Psoas muscle (tissue), 8 donors: ENCODE data around the gene ANKMY1. TPM values are rescaled to one million over a fixed set of nuclear protein-coding genes. Genes with fewer than 3 reads are reported as not detected.

ENCODE experiments used
- ATAC-seq, 4 donors: fragments of 200-7000 bp; cut with Tn5 transposase; one replicate each; pipeline ENCODE4 v1.9.1; 2020; ENCODE audit warnings: moderate library complexity in 3 of 4, mild to moderate bottlenecking in 2 of 4
- DNase-seq, 2 donors: peaks; one replicate each; pipeline ENCODE4 v3.0.0-alpha.2; 2020
- H3K27ac ChIP-seq: fragments of 200-600 bp; one replicate; pipeline ENCODE4 v1.8.0; 2022
- H3K27me3 ChIP-seq, 3 donors: fragments of 200-600 bp in 1 of 3; one replicate each; pipeline versions ENCODE4 v1.6.1 to v1.8.0; 2013 to 2022; ENCODE audit warnings: low read length in 2 of 3, mild to moderate bottlenecking in 2 of 3, moderate library complexity in 1 of 3; ENCODE audit not compliant: insufficient read depth in 3 of 3
- H3K36me3 ChIP-seq, 2 donors: fragments of 200-600 bp in 1 of 2; one replicate each; pipeline versions ENCODE4 v1.6.1 to v1.8.0; 2013 to 2022; ENCODE audit warnings: low read depth in 1 of 2, mild to moderate bottlenecking in 1 of 2, moderate library complexity in 1 of 2; ENCODE audit not compliant: insufficient read depth in 1 of 2
- H3K4me1 ChIP-seq: fragments of 200-600 bp; one replicate; pipeline ENCODE4 v1.8.0; 2022
- H3K4me3 ChIP-seq: fragments of 200-600 bp; one replicate; pipeline ENCODE4 v1.8.0; 2022; ENCODE audit warnings: mild to moderate bottlenecking
- H3K9me3 ChIP-seq: fragments of 200-600 bp; one replicate; pipeline ENCODE4 v1.8.0; 2022
- WGBS, 3 donors: extraction: QIAGEN DNeasy Blood & Tissue Kit; methylation state at CpG; one replicate each; pipeline versions ENCODE4 v1.1.6 to v1.1.7; 2013; 5-methylcytosine and 5-hydroxymethylcytosine counted together
- intact Hi-C, 2 donors: fragments of 100-400 bp; cut with DNase I; formaldehyde crosslinking; loops; one replicate each; pipeline versions ENCODE4 v1.11.0 to v1.14.2; 2022
- polyA plus RNA-seq, 3 donors: library from polyadenylated mRNA; stranded (reverse); fragments of 200-250 nt; gene quantifications; one replicate each; pipeline ENCODE4 v1.2.3, GENCODE V29; 2013
- total RNA-seq, 4 donors: library from RNA; stranded (reverse); fragmentation: NEBNext Ultra II Directional in 2 of 4; extraction: Animal tissue kit (Norgen Biotek cat#: 25700) in 2 of 4; gene quantifications; one replicate each; pipeline versions ENCODE4 v1.2.1 to v1.2.4, GENCODE V29; 2021 to 2023
- TF ChIP-seq, protein P1 (sequence below): fragments of 200-600 bp; IDR thresholded peaks from one replicate; pipeline ENCODE4 v1.8.0; 2022; ENCODE audit warnings: antibody characterized with exemption
- donor health status: healthy with polysubstance abuse.
- donor health status: DM: no; HTN: no; CAD: no; lungs with moderate emphysema.
- donor health status: Bipolar disorder and iron deficiency.
- donor health status: healthy.
- donor health status: DM: yes; HTN: yes; CAD: no.
- donor health status: DM: no; HTN: no; CAD: no.
- donor health status: DM: no; HTN: no; CAD: no.
- donor health status: DM: yes; HTN: yes; CAD: no.

ANKMY1 gene
- total and polyA plus RNA-seq, 7 donors, result 1.4 to 5.8 (median 3.0) TPM

DNA sequence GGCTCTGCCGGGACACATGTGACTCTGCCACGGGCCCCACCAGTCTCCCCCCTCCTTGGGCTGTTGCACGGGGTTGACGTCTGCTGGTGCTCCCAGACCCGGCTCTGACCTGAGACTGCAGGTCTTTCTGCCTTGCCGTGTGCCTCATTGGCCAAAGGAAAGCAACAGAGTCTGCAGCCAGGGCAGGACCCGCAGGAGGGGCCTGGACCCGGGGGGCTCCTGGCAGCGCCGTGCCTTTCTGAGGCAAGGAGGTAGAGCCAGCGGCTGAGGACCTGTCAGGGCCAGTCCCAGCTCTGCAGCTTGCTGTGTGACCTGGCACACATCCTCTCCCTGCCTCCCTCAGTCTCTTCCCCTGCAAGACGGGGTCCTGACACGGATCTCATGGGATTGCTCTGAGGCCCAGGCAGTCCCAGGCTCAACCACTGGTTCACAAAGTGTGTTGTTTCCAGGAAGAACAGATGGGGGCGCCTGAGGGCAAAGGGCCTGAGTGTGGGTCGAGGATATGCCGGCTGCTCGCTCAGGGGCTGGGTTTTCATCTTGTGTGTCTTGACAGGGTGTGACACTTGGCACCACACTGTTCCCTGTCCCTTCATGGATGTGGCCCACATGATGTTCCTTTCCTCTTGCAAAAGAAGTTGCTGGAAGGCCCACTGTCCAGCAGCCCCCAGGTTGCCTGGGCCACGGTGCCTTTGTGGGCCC lies 37.7 kb upstream of the ANKMY1 start:
- peak; percentile 20 to 55 for DNase-seq
- ATAC-seq, result peak in 3 of 4 donors; percentile 35 to 46 (median 45)
- 72 to 77% (median 72%) methylated on average over 17 to 18 of the region's 18 CpGs for WGBS, 3 donors
- H3K4me3 ChIP-seq, result no peak overlapping the region
- intact Hi-C loops, result no loop called here
- H3K27ac ChIP-seq, result no peak overlapping the region
- no peaks in the 10 kb centered on the region for H3K27me3 ChIP-seq
- TF ChIP-seq, protein P1, sequence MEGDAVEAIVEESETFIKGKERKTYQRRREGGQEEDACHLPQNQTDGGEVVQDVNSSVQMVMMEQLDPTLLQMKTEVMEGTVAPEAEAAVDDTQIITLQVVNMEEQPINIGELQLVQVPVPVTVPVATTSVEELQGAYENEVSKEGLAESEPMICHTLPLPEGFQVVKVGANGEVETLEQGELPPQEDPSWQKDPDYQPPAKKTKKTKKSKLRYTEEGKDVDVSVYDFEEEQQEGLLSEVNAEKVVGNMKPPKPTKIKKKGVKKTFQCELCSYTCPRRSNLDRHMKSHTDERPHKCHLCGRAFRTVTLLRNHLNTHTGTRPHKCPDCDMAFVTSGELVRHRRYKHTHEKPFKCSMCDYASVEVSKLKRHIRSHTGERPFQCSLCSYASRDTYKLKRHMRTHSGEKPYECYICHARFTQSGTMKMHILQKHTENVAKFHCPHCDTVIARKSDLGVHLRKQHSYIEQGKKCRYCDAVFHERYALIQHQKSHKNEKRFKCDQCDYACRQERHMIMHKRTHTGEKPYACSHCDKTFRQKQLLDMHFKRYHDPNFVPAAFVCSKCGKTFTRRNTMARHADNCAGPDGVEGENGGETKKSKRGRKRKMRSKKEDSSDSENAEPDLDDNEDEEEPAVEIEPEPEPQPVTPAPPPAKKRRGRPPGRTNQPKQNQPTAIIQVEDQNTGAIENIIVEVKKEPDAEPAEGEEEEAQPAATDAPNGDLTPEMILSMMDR, result no peak
- H3K36me3 ChIP-seq, result peaks cover 0 to 65% of the 10 kb centered on the region in 2 donors
- H3K4me1 ChIP-seq, result peaks cover 10% of the 10 kb centered on the region
- H3K9me3 ChIP-seq, result no peaks in the 10 kb centered on the region

DNA sequence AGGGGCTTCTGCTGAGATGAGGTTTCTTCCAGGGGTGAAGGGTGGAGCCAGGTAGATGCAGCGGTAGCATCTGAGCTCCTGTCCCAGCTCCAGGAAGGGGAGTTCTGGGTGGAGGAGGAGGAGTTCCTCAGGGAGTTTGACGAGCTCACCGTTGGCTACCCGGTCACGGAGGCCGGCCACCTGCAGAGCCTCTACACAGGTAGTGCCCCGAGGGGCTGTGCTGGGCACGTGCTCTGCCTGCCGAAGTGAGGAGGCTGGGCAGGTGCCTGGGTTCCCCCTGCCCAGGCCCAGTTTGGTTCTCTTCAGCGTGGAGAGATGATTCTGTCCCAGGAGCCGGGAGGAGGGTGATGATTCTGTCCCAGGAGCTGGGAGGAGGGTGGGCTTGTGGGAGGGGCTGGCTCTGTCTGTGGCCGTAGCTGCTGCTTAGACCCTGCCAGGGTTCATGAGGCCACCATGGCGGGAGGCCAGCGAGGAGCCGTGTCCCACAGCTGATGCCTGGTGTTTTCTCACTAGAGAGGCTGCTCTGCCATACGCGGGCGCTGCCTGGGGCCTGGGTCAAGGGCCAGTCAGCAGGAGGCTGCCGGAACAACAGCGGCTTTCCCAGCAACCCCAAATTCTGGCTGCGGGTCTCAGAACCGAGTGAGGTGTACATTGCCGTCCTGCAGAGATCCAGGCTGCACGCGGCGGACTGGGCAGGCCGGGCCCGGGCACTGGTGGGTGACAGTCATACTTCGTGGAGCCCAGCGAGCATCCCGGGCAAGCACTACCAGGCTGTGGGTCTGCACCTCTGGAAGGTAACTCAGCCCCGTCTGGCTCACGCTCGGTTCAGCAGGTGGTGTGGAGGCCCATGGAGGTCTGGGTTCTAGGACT lies 37.0 kb upstream of the ANKMY1 start:
- intact Hi-C loops, result no loop called here
- no peaks in the 10 kb centered on the region for H3K9me3 ChIP-seq
- H3K27me3 ChIP-seq, result no peaks in the 10 kb centered on the region
- H3K27ac ChIP-seq, result no peak overlapping the region
- TF ChIP-seq, protein P1, result no peak
- 82 to 84% (median 83%) methylated on average over 31 to 34 of the region's 34 CpGs for WGBS, 3 donors
- peaks cover 10% of the 10 kb centered on the region for H3K4me1 ChIP-seq
- peaks cover 0 to 69% of the 10 kb centered on the region in 2 donors for H3K36me3 ChIP-seq
- DNase-seq (peak; percentile 8 to 50), ATAC-seq (no peak)
- H3K4me3 ChIP-seq, result no peak overlapping the region

DNA sequence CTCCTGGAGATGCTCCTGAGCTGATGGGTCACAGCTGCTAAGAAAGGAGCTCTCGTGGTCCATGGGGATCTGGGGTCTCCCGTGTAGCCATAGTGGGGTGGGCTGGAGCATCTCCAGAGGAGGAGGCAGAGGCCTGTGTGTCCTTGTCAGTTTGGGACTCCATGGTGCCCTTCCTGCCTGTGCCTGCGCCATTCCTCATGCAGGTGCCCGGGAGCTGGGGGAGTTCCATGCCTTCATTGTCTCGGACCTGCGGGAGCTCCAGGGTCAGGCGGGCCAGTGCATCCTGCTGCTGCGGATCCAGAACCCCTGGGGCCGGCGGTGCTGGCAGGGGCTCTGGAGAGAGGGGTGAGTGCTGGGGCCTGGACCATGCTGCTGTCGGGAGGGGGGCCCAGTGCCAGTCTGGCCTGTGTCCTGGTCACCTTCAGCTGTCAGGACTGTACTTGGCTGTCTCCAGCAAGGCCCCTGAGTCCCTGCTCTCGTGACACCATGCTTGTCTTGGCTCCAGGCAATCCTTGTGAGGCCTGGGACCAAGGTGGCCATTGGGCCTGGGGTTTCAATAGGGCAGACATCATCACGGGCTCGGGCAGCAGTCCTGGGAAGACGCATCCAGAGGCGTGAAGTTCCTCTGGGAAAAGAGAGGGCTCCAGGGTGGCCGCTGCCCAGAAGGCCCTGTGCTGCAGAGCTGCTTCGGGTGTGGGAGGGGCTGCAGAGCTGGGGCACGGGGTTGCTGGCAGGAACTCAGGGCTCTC lies 36.1 kb upstream of the ANKMY1 start:
- Histone ChIP-seq H3K36me3 (peaks cover 0 to 67% of the 10 kb centered on the region in 2 donors), H3K27me3 (no peaks in the 10 kb centered on the region), H3K27ac (no peak overlapping the region), H3K9me3 (no peaks in the 10 kb centered on the region), H3K4me3 (no peak overlapping the region), H3K4me1 (peaks cover 10% of the 10 kb centered on the region)
- 80 to 87% (median 85%) methylated on average over 19 of the region's 19 CpGs for WGBS, 3 donors
- no peak for ATAC-seq
- peak; percentile 12 to 47 for DNase-seq
- intact Hi-C loops, result no loop called here
- TF ChIP-seq, protein P1, result no peak

DNA sequence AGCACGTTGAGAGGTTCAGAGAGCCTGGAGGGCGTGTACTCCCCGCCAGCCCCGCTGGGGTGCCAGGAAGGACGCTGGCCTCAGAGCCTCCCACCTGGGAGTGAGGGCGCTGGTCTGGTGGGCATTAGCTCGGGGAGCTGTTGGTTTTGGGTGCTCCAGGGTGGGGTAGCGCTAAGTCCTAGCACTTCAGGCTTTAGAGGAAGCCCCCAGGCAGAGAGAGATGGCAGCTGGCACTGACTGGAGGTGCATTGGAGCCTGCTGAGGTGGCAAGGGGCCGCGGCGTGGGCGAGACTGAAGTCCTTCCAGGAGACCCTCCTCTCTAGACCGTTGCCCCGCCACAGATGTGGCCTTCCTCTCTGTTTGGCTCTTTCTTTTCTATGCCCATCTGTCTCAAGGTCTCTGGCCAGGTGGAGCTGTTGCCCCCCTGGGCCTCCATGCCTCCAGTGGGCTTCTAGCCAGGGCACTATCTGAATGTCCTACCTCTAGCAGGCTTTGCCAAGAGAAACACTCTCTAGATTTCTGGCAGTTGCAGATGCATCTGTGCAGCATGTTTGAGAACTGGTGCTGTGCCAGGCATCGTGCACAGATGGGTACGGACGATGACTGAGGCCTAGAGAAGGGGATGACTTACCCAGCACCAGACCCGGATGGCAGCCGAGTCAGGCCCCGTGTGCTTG lies 35.4 kb upstream of the ANKMY1 start:
- Histone ChIP-seq H3K4me1 (peaks cover 10% of the 10 kb centered on the region), H3K36me3 (peaks cover 0 to 60% of the 10 kb centered on the region in 2 donors), H3K4me3 (no peak overlapping the region), H3K9me3 (no peaks in the 10 kb centered on the region), H3K27ac (no peak overlapping the region), H3K27me3 (no peaks in the 10 kb centered on the region)
- WGBS, 3 donors, result 87 to 93% (median 88%) methylated on average over 20 of the region's 20 CpGs
- TF ChIP-seq, protein P1, result no peak
- DNase-seq (peak in 1 of 2 donors; percentile 37), ATAC-seq (no peak)
- intact Hi-C loops, result no loop called here
